Upper lobe of left lung (tissue), 6 donors: ENCODE data around the gene RNFT2. TPM values are rescaled to one million over a fixed set of nuclear protein-coding genes. Genes with fewer than 3 reads are reported as not detected.

Source experiments
- ATAC-seq, 2 donors: fragments of 200-7000 bp; cut with Tn5 transposase; one replicate each; pipeline ENCODE4 v1.9.1; 2022; ENCODE audit warnings: mild to moderate bottlenecking in 2 of 2, moderate library complexity in 2 of 2; ENCODE audit not compliant: low FRiP score in 2 of 2
- DNase-seq, 2 donors: peaks; one replicate each; pipeline ENCODE4 v3.0.0-alpha.2; 2019 to 2020
- H3K27ac ChIP-seq, 4 donors: fragments of 200-600 bp; sonication (generic); one replicate each; pipeline ENCODE4 v1.5.1; 2016 to 2019
- H3K27me3 ChIP-seq, 4 donors: fragments of 200-600 bp; sonication (generic); one replicate each; pipeline ENCODE4 v1.5.1; 2017 to 2019
- H3K36me3 ChIP-seq, 4 donors: fragments of 200-600 bp; sonication (generic); one replicate each; pipeline ENCODE4 v1.5.1; 2016 to 2019
- H3K4me1 ChIP-seq, 4 donors: fragments of 200-600 bp; sonication (generic); one replicate each; pipeline ENCODE4 v1.5.1; 2018 to 2019
- H3K4me3 ChIP-seq, 4 donors: fragments of 200-600 bp; sonication (generic); one replicate each; pipeline ENCODE4 v1.5.1; 2017 to 2019; ENCODE audit warnings: mild to moderate bottlenecking in 2 of 4, moderate library complexity in 1 of 4
- H3K9me3 ChIP-seq, 4 donors: fragments of 200-600 bp; sonication (generic); one replicate each; pipeline ENCODE4 v1.5.1; 2018 to 2019
- CTCF ChIP-seq, 6 experiments: fragments of 450-650 bp in 4 of 6; fragments of 200-600 bp in 2 of 6; sonication (generic) in 2 of 6; IDR thresholded peaks; one replicate each; pipeline ENCODE4 v1.5.1; 2016 to 2019; ENCODE audit warnings: antibody characterized with exemption in 6 of 6
- EP300 ChIP-seq, 4 donors: sonication (generic); formaldehyde crosslinking; IDR thresholded peaks; one replicate each; pipeline ENCODE4 v1.5.1; 2017; ENCODE audit warnings: antibody characterized with exemption in 4 of 4, control low read depth in 2 of 4
- POLR2A ChIP-seq, 4 donors: fragments of 450-650 bp; IDR thresholded peaks; one replicate each; pipeline ENCODE4 v1.5.1; 2016 to 2017; ENCODE audit warnings: antibody characterized with exemption in 4 of 4, mild to moderate bottlenecking in 2 of 4
- POLR2AphosphoS5 ChIP-seq, 2 donors: sonication (generic); formaldehyde crosslinking; IDR thresholded peaks; one replicate each; pipeline ENCODE4 v1.5.1; 2017; ENCODE audit warnings: antibody characterized with exemption in 2 of 2
- WGBS, 2 donors: methylation state at CpG; one replicate each; pipeline ENCODE4 v1.1.5; 2017 to 2018; 5-methylcytosine and 5-hydroxymethylcytosine counted together
- total RNA-seq, 6 donors: library from RNA; depleted of rRNA in 4 of 6; stranded (reverse); fragments of >200 nt in 4 of 6; gene quantifications; one replicate each; pipeline versions ENCODE4 v1.1.0 to v1.2.1, GENCODE V29; 2016 to 2021
- donor health status: DM: no; HTN: no; CAD: no; lungs with moderate emphysema.
- donor health status: DM: no; HTN: yes; CAD: no; lungs with severe emphysema.

RNFT2 gene
- total RNA-seq, 6 donors from 2014 or later: 0.91 to 4.8 (median 2.1) TPM

DNA sequence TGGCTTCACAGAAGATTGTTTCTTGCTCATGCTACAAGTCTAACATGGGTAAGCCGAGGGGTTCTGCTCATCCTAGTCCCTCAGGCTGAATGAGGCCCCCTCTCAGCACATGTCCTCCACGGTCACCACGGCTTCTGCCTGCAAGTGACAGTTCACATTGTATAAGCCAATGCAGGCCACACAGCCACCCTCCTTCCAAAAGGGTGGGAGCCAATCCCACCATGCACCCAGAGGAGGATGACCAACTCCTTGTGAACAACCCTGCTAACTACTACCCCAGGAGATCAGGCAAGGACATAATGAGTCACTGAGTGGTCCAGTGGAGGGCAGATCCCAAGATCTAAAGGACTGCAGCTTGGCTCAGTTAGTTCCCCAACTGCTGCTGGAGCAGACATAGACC lies 6.3 kb upstream of the RNFT2 start:
- Histone ChIP-seq H3K27ac (peak overlapping the region in 1 of 4 donors; percentile 43), H3K4me3 (no peak overlapping the region), H3K4me1 (peaks cover 25 to 43% (median 37%) of the 10 kb centered on the region in 4 donors), H3K36me3 (peaks cover 0 to 28% (median 13%) of the 10 kb centered on the region in 4 donors), H3K27me3 (no peaks in the 10 kb centered on the region), H3K9me3 (no peaks in the 10 kb centered on the region)
- DNase-seq (no peak), ATAC-seq (no peak)
- TF ChIP-seq POLR2A (IDR thresholded peaks at IDR 0.05) (no peak), EP300 (IDR thresholded peaks at IDR 0.05) (no peak), POLR2AphosphoS5 (IDR thresholded peaks at IDR 0.05) (no peak), CTCF (IDR thresholded peaks at IDR 0.05) (no peak)
- WGBS, 2 donors: 90 to 93% methylated on average over 3 of the region's 3 CpGs

DNA sequence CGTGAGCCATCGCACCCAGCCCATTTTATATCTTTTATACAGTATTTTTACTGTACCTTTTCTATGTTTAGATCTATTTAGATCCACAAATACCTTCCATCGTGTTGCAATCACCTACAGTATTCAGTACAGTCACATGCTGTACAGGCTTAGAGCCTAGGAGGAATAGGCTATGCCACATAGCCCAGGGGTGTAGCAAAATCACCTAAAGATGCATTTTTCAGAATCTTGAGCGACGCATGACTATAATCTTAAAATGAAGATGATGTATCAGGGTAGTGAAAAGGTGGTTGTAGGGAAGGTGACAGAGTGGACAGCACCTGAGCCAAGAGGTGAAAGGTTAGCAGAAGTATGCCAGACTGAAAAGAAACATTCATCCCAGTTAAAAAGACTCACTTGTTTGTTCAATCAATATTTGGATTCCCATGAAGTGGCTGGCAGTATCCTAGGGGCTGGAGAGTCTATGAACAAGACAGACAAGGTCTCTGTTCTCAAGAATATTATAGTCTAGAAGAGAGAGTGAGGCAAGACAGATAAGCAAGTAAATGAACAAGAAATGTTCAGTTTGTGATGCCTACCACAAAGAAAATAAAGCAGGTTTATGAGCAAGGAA lies 3.9 kb upstream of the RNFT2 start:
- peaks cover 0 to 23% (median 13%) of the 10 kb centered on the region in 4 donors for H3K36me3 ChIP-seq
- peaks cover 21 to 39% (median 29%) of the 10 kb centered on the region in 4 donors for H3K4me1 ChIP-seq
- ATAC-seq (no peak), DNase-seq (no peak)
- no peak for TF ChIP-seq POLR2A (IDR thresholded peaks at IDR 0.05)
- 91 to 94% methylated on average over 5 of the region's 5 CpGs for WGBS, 2 donors
- H3K27me3 ChIP-seq: no peaks in the 10 kb centered on the region
- no peaks in the 10 kb centered on the region for H3K9me3 ChIP-seq
- peak overlapping the region in 1 of 4 donors; percentile 40 for H3K27ac ChIP-seq
- H3K4me3 ChIP-seq: no peak overlapping the region

DNA sequence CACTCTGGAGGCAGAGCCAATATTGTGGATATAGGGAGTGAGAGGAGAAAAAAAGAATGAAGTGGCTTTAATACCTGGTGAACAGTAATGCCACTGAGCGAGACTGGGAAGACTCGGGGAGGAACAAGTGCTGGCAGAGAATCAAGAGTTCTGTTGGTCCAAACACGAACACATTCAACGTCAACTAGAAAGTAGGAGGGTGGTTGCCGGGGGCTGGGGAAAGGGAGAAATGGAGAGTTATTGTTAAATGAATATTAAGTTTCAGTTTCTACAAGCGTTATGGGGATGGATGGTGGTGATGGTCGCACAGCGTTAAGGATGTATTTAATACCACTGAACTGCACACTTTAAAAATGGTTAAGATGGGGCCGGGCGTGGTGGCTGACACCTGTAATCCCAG lies 3.0 kb upstream of the RNFT2 start:
- DNase-seq (no peak), ATAC-seq (no peak)
- peak overlapping the region in 1 of 4 donors; percentile 40 for H3K27ac ChIP-seq
- H3K4me1 ChIP-seq: peaks cover 21 to 37% (median 29%) of the 10 kb centered on the region in 4 donors
- H3K27me3 ChIP-seq: no peaks in the 10 kb centered on the region
- 81 to 84% methylated on average over 10 of the region's 10 CpGs for WGBS, 2 donors
- TF ChIP-seq CTCF (IDR thresholded peaks at IDR 0.05) (no peak), POLR2AphosphoS5 (IDR thresholded peaks at IDR 0.05) (no peak), EP300 (IDR thresholded peaks at IDR 0.05) (no peak), POLR2A (IDR thresholded peaks at IDR 0.05) (no peak)
- H3K9me3 ChIP-seq: no peaks in the 10 kb centered on the region
- no peak overlapping the region for H3K4me3 ChIP-seq
- H3K36me3 ChIP-seq: peaks cover 0 to 23% (median 13%) of the 10 kb centered on the region in 4 donors

DNA sequence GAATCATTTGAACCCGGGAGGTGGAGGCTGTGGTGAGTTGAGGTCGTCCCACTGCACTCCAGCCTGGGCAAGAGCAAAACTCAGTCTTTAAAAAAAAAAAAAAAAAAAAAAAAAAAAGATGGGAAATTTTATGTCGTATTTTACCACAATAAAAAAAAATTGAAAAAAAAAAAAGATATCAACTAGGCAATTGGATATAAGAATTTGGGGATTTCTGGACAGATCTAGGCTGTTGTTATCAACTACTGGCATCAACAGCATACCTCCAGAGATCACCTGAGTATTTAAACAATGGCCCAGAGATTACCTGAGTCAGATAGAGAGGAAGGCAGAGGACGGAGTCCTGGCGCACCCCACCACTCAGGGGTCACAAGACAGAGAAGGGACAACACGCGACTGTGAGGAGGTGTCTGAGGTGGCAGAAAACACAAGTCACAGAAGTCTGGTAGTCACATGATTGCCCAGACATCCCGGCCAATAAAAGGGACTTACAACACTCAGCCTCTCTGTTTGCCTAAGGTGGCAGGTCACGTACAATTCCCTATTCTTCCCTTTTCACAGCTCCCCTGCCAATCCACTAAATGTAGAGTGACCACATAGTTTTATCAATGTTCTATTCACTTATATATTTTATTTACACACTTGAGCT lies 2.0 kb upstream of the RNFT2 start:
- H3K4me1 ChIP-seq: peaks cover 14 to 32% (median 26%) of the 10 kb centered on the region in 4 donors
- no peaks in the 10 kb centered on the region for H3K9me3 ChIP-seq
- H3K27me3 ChIP-seq: no peaks in the 10 kb centered on the region
- DNase-seq (peak in 1 of 2 donors; percentile 81), ATAC-seq (peak in 1 of 2 donors; percentile 50)
- 54 to 73% methylated on average over 9 of the region's 9 CpGs for WGBS, 2 donors
- peak overlapping the region in 3 of 4 donors; percentile 91 to 99 (median 96) for H3K4me3 ChIP-seq
- H3K27ac ChIP-seq: peak overlapping the region in 3 of 4 donors; percentile 88 to 91 (median 89)
- TF ChIP-seq POLR2A (IDR thresholded peaks at IDR 0.05) (peak in 1 of 4 donors; percentile 48), CTCF (IDR thresholded peaks at IDR 0.05) (no peak), EP300 (IDR thresholded peaks at IDR 0.05) (peak in 1 of 4 donors; percentile 83), POLR2AphosphoS5 (IDR thresholded peaks at IDR 0.05) (peak; percentile 41 to 79)
- peaks cover 0 to 23% (median 12%) of the 10 kb centered on the region in 4 donors for H3K36me3 ChIP-seq

DNA sequence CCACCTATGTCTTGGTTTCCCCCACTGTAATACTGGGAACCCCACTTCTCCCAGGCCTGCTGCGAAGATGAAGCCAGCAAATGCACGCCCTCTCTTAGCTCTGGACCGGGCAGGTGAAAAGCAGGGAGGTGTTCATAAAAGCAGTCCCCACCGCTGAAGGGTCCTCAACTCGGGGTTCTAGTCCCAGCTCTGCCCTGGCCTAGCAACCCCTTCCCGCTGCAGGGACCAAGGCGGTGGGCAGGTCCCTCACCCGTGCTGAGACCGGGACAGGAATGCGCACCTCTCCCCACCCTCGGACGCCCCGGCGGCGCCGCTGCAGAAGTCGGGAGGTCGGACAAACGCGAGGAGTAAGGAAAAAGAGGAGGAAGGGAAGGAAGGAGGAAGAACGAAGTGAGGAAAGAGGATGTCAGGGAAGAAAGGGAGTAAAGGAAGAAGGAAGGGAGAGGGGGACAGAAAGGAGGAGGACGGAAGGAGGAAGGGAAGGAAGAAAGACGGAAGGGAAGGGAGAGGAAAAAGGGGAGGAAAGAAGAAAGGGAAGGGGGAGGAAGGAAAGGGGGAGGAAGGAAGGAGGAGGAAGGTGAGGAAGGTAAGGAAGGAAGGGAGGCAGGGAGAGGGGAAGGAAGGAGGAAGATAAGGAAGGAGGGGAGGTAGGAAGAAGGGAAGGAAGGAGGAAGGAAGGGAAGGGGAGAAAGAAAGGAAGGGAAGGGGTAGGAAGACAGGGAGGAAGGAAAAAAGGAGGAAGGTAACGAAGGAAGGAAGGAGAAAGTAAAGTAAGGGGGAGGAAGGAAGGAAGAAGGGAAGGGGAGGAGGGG lies 947 bp upstream of the RNFT2 start:
- H3K27ac ChIP-seq: peak overlapping the region; percentile 83 to 91 (median 88)
- peaks cover 11 to 22% (median 18%) of the 10 kb centered on the region in 4 donors for H3K4me1 ChIP-seq
- no peak for TF ChIP-seq EP300 (IDR thresholded peaks at IDR 0.05)
- no peak for TF ChIP-seq CTCF (IDR thresholded peaks at IDR 0.05)
- TF ChIP-seq POLR2A (IDR thresholded peaks at IDR 0.05): no peak
- no peak for TF ChIP-seq POLR2AphosphoS5 (IDR thresholded peaks at IDR 0.05)
- ATAC-seq (no peak), DNase-seq (peak; percentile 29 to 83)
- WGBS, 2 donors: 0 to 5% methylated on average over 20 to 23 of the region's 24 CpGs
- H3K27me3 ChIP-seq: no peaks in the 10 kb centered on the region
- H3K36me3 ChIP-seq: peaks cover 0 to 23% (median 12%) of the 10 kb centered on the region in 4 donors
- H3K9me3 ChIP-seq: no peaks in the 10 kb centered on the region
- H3K4me3 ChIP-seq: peak overlapping the region; percentile 68 to 99 (median 94)
